ENCODE results near the gene SMPD1.

SMPD1 gene

DNA sequence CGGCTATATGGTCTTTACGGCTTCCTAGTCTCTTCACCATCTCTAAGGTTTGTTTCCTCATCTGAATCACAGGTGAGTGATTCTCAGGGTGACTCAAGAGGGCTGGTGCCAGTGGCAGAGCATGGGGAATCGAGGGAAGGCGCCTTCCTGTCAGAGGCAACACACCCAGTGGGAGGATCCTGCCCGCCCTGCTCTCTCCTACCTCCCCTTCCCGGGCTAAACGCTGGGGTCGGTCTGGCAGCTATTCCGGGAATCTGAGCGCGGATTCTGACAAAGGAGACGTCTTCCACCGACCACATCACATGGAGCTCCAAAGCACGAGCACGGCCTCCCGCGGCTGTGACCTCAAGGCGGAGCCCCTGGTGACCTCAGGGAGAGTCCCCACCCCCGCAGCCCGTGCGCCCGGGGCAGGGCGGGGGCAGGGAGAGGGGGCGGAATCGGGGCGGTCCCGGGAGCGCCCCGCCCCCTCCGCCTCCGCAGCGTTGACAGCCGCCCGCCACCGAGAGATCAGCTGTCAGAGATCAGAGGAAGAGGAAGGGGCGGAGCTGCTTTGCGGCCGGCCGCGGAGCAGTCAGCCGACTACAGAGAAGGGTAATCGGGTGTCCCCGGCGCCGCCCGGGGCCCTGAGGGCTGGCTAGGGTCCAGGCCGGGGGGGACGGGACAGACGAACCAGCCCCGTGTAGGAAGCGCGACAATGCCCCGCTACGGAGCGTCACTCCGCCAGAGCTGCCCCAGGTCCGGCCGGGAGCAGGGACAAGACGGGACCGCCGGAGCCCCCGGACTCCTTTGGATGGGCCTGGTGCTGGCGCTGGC lies at the start of gene SMPD1 (continued):
- TF ChIP-seq YY2 (tag by site-specific recombination; IDR thresholded peaks at IDR 0.05), result no peak
- no peak for TF ChIP-seq ZNF121 (tag by site-specific recombination; IDR thresholded peaks at IDR 0.05)
- TF ChIP-seq ZBTB1 (tag by site-specific recombination; IDR thresholded peaks at IDR 0.05), result no peak
- no peak for TF ChIP-seq ZNF548 (tag by site-specific recombination; IDR thresholded peaks at IDR 0.05)
- peak; percentile 95 for TF ChIP-seq GLIS2 (tag by site-specific recombination; IDR thresholded peaks at IDR 0.05)
- TF ChIP-seq GLIS1 (tag by site-specific recombination; IDR thresholded peaks at IDR 0.05), result peak; percentile 91
- no peak for TF ChIP-seq ZNF23 (tag by site-specific recombination; IDR thresholded peaks at IDR 0.05; ENCODE audit: borderline replicate concordance)
- peak; percentile 68 for TF ChIP-seq IKZF3 (tag by site-specific recombination; IDR thresholded peaks at IDR 0.05)
- no peak for TF ChIP-seq ZNF670 (tag by site-specific recombination; IDR thresholded peaks at IDR 0.05; ENCODE audit: low read depth)
- TF ChIP-seq ZNF600 (tag by site-specific recombination; IDR thresholded peaks at IDR 0.05), result peak; percentile 69; the same call in 1 of the 2 replicates
- TF ChIP-seq KLF8 (tag by site-specific recombination; IDR thresholded peaks at IDR 0.05), result peak; percentile 85
- TF ChIP-seq ZNF157 (tag by site-specific recombination; IDR thresholded peaks at IDR 0.05), result no peak
- no peak for TF ChIP-seq ZBTB7A (tag by site-specific recombination; IDR thresholded peaks at IDR 0.05; ENCODE audit: low read depth)
- TF ChIP-seq ZNF560 (tag by site-specific recombination; IDR thresholded peaks at IDR 0.05; ENCODE audit: borderline replicate concordance), result no peak
- no peak for TF ChIP-seq ZNF830 (tag by site-specific recombination; IDR thresholded peaks at IDR 0.05; ENCODE audit: low read depth)
- no peak for TF ChIP-seq ZNF623 (tag by site-specific recombination; IDR thresholded peaks at IDR 0.05)
- peak; percentile 80 for TF ChIP-seq ZBTB20 (tag by site-specific recombination; IDR thresholded peaks at IDR 0.05)
- no peak for TF ChIP-seq ZSCAN23 (tag by site-specific recombination; IDR thresholded peaks at IDR 0.05)
- TF ChIP-seq KLF10 (tag by site-specific recombination; IDR thresholded peaks at IDR 0.05), result peak; percentile 90
- no peak for TF ChIP-seq ZNF350 (tag by site-specific recombination; IDR thresholded peaks at IDR 0.05)
- TF ChIP-seq SP7 (tag by site-specific recombination; IDR thresholded peaks at IDR 0.05), result peak; percentile 86
- TF ChIP-seq ZNF843 (tag by site-specific recombination; IDR thresholded peaks at IDR 0.05), result no peak
- peak; percentile 33; the same call in 1 of the 2 replicates for TF ChIP-seq PBX3 (CRISPR knock-in tag; IDR thresholded peaks at IDR 0.05)
- peak; percentile 96 for TF ChIP-seq ZFHX2 (tag by site-specific recombination; conservative IDR thresholded peaks at IDR 0.05)
- no peak for TF ChIP-seq GFI1B (tag by site-specific recombination; IDR thresholded peaks at IDR 0.05)
- peak; percentile 63 for TF ChIP-seq WT1 (tag by site-specific recombination; IDR thresholded peaks at IDR 0.05)
- no peak for TF ChIP-seq ZNF621 (tag by site-specific recombination; IDR thresholded peaks at IDR 0.05)
- peak; percentile 88 for TF ChIP-seq SP2 (tag by site-specific recombination; IDR thresholded peaks at IDR 0.05)
- no peak for TF ChIP-seq ZNF426 (tag by site-specific recombination; IDR thresholded peaks at IDR 0.05)
- no peak for TF ChIP-seq ZSCAN30 (tag by site-specific recombination; IDR thresholded peaks at IDR 0.05)
- TF ChIP-seq ZNF677 (tag by site-specific recombination; IDR thresholded peaks at IDR 0.05), result no peak
- TF ChIP-seq ZNF433 (tag by site-specific recombination; IDR thresholded peaks at IDR 0.05; ENCODE audit: low read depth), result no peak
- no peak for TF ChIP-seq ZNF394 (tag by site-specific recombination; IDR thresholded peaks at IDR 0.05; ENCODE audit: borderline replicate concordance)
- peak; percentile 97 for TF ChIP-seq SP3 (tag by site-specific recombination; IDR thresholded peaks at IDR 0.05)
- no peak for TF ChIP-seq BCL11A (tag by site-specific recombination; IDR thresholded peaks at IDR 0.05; ENCODE audit: low read depth)
- TF ChIP-seq, protein P1, sequence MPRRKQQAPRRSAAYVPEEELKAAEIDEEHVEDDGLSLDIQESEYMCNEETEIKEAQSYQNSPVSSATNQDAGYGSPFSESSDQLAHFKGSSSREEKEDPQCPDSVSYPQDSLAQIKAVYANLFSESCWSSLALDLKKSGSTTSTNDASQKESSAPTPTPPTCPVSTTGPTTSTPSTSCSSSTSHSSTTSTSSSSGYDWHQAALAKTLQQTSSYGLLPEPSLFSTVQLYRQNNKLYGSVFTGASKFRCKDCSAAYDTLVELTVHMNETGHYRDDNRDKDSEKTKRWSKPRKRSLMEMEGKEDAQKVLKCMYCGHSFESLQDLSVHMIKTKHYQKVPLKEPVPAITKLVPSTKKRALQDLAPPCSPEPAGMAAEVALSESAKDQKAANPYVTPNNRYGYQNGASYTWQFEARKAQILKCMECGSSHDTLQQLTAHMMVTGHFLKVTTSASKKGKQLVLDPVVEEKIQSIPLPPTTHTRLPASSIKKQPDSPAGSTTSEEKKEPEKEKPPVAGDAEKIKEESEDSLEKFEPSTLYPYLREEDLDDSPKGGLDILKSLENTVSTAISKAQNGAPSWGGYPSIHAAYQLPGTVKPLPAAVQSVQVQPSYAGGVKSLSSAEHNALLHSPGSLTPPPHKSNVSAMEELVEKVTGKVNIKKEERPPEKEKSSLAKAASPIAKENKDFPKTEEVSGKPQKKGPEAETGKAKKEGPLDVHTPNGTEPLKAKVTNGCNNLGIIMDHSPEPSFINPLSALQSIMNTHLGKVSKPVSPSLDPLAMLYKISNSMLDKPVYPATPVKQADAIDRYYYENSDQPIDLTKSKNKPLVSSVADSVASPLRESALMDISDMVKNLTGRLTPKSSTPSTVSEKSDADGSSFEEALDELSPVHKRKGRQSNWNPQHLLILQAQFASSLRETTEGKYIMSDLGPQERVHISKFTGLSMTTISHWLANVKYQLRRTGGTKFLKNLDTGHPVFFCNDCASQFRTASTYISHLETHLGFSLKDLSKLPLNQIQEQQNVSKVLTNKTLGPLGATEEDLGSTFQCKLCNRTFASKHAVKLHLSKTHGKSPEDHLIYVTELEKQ (tag by site-specific recombination; IDR thresholded peaks at IDR 0.05; ENCODE audit: borderline replicate concordance), result no peak
- no peak for TF ChIP-seq ZNF354C (tag by site-specific recombination; IDR thresholded peaks at IDR 0.05; ENCODE audit: borderline replicate concordance, low read depth)
- TF ChIP-seq ZNF561 (tag by site-specific recombination; IDR thresholded peaks at IDR 0.05; ENCODE audit: borderline replicate concordance), result 0 out of 2 replicates have a peak, but pooled peaks have one; percentile 51
- no peak for TF ChIP-seq ZNF311 (tag by site-specific recombination; IDR thresholded peaks at IDR 0.05; ENCODE audit: borderline replicate concordance)
